ENCODE results near the gene METTL1.
A peak's percentile ranks its signal among the peaks of the same experiment; 100 is the strongest.

The METTL1 gene

GRCh38 chr12:57751788-57752667 lies 19.9 kb downstream of the METTL1 start, which contains the start of gene CDK4:
Gene CDK4, minus strand, starts transcription at chr12:57752310. Its CDS starts 593 bp downstream, at chr12:57751717.
- TF ChIP-seq CTCF (IDR thresholded peaks at IDR 0.05; ENCODE audit: extremely low read depth, missing control alignments): no peak
- DNase-seq (ENCODE audit: low spot score): peak; percentile 96

- no peak for TF ChIP-seq CTCF (IDR thresholded peaks at IDR 0.05; ENCODE audit: extremely low read depth, missing control alignments)
- DNase-seq (ENCODE audit: low spot score): no peak
Observed at GRCh38 chr12:57751432-57751787, 20.5 kb downstream of the METTL1 start.

GRCh38 chr12:57750561-57751431 lies 21.1 kb downstream of the METTL1 start:
- no peak for DNase-seq (ENCODE audit: low spot score)
- TF ChIP-seq CTCF (IDR thresholded peaks at IDR 0.05; ENCODE audit: extremely low read depth, missing control alignments): no peak

- TF ChIP-seq CTCF (IDR thresholded peaks at IDR 0.05; ENCODE audit: extremely low read depth, missing control alignments): no peak
- no peak for DNase-seq (ENCODE audit: low spot score)
Observed at GRCh38 chr12:57749061-57749460, 22.8 kb downstream of the METTL1 start.

- TF ChIP-seq CTCF (IDR thresholded peaks at IDR 0.05; ENCODE audit: extremely low read depth, missing control alignments): no peak
- DNase-seq (ENCODE audit: low spot score): no peak
Observed at GRCh38 chr12:57746025-57746424, 25.9 kb downstream of the METTL1 start.

GRCh38 chr12:57745485-57745881 lies 26.4 kb downstream of the METTL1 start:
- DNase-seq (ENCODE audit: low spot score): no peak
- no peak for TF ChIP-seq CTCF (IDR thresholded peaks at IDR 0.05; ENCODE audit: extremely low read depth, missing control alignments)
